Measurements from ENCODE around the gene JADE3.
"Not testable (repeated sequence)": the region's sequence is repeated elsewhere in the genome, so short reads cannot be mapped to it uniquely, and the experiment has no call there.

The JADE3 gene

DNA sequence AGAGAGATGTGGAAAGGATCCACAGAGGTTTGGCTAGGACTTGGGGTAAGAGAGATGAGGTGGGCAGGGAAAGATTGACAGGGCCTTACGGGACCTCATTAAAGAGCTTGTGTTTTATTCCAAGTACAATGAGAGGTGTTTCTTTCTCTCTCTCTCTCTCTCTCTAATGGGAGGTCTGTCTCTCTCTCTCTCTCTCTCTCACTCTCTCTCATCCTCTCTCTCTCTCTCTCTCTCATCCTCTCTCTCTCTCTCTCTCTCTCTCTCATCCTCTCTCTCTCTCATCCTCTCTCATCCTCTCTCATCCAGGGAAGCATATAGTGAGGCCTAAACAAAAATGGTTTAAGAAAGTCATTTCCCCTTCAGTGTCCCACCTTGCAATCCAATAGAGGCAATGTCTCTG, 5.4 kb downstream of the JADE3 start:
- no peak overlapping the region for H3K4me3 Mint-ChIP-seq
- H3K9me3 Mint-ChIP-seq = no peaks in the 10 kb centered on the region
- no peaks in the 10 kb centered on the region for H3K36me3 Mint-ChIP-seq
- H3K27ac Mint-ChIP-seq = no peak overlapping the region
- peaks cover 9% of the 10 kb centered on the region for H3K4me1 Mint-ChIP-seq
- peaks cover 35% of the 10 kb centered on the region for H3K27me3 Mint-ChIP-seq

DNA sequence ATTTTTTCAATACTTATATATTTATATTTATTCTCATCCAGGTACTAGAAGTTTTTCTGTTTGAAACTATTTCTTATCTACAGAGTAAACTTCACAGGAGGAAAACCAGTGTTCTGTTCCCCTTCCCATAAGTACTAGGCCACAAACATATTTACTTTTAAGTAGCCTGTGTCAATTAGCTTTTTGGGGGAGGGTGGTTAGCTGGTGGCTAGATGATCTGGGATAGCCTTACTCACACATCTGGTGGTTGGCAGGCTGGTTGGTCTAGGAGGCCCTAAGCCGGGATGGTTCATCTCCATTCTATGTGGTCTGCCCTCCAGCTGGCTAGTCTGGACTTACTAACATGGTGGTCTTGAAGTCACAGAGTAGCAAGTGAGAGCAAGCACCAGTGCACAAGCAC, 6.2 kb downstream of the JADE3 start:
- H3K27ac Mint-ChIP-seq = no peak overlapping the region
- peaks cover 35% of the 10 kb centered on the region for H3K27me3 Mint-ChIP-seq
- no peaks in the 10 kb centered on the region for H3K9me3 Mint-ChIP-seq
- peaks cover 9% of the 10 kb centered on the region for H3K4me1 Mint-ChIP-seq
- H3K4me3 Mint-ChIP-seq = no peak overlapping the region
- H3K36me3 Mint-ChIP-seq = no peaks in the 10 kb centered on the region

DNA sequence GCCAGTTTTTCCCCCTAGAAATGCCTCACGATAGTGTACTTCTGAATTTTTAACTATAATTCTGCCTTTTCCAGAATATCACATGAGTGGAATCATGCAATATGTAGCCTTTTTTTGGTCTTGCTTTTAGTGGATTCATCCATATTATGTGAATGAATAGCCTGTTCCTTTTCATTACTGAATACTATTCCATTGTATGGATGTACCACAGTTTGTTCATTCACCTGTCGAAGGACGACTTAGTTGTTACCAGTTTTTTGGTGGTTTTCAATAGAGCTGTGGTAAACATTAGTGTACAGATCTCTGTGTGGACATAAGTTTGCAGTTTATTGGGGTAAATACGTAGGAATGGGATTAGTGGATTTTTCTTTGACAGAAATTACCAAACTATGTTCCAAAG, 8.0 kb downstream of the JADE3 start:
- Mint-ChIP-seq H3K4me1 (no peaks in the 10 kb centered on the region), H3K4me3 (no peak overlapping the region), H3K27me3 (peaks cover 27% of the 10 kb centered on the region), H3K27ac (no peak overlapping the region), H3K36me3 (no peaks in the 10 kb centered on the region), H3K9me3 (no peaks in the 10 kb centered on the region)

DNA sequence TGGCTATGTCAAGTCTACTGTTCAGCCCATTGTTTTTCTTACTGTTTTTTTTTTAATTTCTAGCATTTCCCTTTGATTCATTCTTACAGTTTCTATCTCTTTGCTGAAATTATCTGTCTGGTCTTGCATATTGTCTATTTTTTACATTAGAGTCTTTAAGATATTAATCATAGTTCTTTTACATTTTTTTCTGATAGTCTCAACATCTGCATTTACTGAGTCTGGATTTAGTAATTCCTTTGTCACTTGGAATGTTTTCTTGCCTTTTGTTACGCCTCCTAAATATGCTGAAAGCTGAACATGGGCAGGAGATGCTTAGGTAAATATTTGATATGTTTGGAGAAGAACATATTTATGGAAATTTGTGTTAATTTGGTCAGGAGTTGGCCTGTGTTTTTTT, 10.4 kb downstream of the JADE3 start:
- Mint-ChIP-seq H3K27me3 (peaks cover 14% of the 10 kb centered on the region), H3K27ac (no peak overlapping the region), H3K9me3 (no peaks in the 10 kb centered on the region), H3K36me3 (no peaks in the 10 kb centered on the region), H3K4me1 (no peaks in the 10 kb centered on the region), H3K4me3 (no peak overlapping the region)

DNA sequence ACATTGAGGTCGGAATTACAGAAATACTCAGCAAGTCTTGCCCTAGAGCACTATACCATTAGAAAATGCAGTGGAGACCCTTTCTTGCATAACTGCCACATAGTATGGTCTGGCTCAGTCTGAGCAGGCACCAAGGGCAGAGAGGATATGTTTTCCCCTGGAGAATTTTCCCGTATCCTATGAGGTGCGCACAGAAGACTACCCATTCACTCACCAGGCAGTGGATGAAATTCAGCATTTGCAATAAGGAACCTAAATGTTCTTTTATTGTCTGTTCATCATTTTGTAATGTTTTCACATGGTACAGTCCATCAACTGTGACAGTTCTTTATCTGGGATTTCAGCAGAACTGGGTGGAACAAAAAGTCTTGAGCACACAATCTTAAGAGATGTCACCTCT, 15.5 kb downstream of the JADE3 start:
- no peak overlapping the region for H3K27ac Mint-ChIP-seq
- H3K9me3 Mint-ChIP-seq = no peaks in the 10 kb centered on the region

DNA sequence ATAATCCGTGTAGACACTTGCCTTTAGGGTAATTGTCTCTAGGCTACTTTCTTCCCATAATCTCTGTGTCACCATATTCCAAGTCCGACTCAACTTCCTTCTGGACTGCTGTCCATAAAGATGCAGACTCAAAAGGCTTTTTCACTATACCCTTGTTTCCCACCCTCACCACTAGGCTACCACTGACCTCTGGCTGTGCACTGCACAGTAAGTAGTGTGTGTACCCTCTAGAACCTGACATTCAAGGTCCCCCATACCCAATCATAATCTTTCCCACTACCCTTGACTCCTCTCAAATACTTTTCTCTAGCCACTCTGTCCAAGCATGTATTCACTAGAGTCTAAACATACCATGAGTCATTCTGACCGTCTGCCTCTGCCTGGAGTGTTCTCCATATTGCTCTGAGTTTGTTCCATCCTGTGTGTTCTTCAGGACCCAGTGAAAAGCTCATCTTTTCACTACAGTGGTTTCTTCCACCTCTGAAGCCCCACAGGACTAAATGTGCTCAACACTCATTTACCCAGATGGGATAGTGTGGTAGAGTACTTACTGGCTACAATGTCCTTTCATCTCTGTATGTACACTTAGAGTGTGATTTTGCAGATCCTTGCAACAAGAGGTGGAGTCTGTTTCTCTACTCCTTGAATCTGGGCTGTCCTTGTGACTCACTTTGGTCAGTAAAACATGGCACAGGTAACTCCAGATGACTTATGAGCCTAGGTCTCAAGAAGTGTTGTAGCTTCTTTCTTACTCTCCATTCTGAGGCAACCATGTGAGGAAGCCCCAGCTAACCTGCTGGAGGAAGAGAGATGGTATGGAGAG, 17.4 kb downstream of the JADE3 start:
- Mint-ChIP-seq H3K4me3 (no peak overlapping the region), H3K9me3 (no peaks in the 10 kb centered on the region), H3K4me1 (no peaks in the 10 kb centered on the region), H3K27me3 (peaks cover 2% of the 10 kb centered on the region), H3K36me3 (no peaks in the 10 kb centered on the region), H3K27ac (no peak overlapping the region)

More for the DNA sequence above, 15.5 kb downstream of the JADE3 start:
- no peaks in the 10 kb centered on the region for H3K36me3 Mint-ChIP-seq
- H3K27me3 Mint-ChIP-seq = peaks cover 2% of the 10 kb centered on the region
- H3K4me1 Mint-ChIP-seq = no peaks in the 10 kb centered on the region
- no peak overlapping the region for H3K4me3 Mint-ChIP-seq

DNA sequence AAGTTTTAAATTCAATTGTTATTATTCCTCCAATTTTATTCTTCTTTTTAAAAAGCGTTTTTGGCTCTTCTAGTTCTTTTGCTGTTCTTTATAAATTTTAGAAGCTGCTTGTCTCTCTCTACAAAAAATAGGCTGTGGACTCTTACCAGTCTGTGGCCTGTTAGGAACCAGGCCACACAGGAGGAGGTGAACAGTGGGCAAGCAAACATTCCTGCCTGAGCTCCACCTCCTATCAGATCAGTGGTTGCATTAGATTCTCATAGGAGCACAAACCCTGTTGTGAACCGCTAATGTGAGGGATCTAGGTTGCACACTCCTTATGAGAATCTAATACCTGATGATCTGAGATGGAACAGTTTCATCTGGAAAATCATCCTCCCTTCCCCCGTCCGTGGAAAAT, 23.1 kb downstream of the JADE3 start:
- H3K4me3 Mint-ChIP-seq = no peak overlapping the region
- H3K9me3 Mint-ChIP-seq = no peaks in the 10 kb centered on the region
- H3K27me3 Mint-ChIP-seq = peaks cover 1% of the 10 kb centered on the region
- no peaks in the 10 kb centered on the region for H3K4me1 Mint-ChIP-seq
- no peak overlapping the region for H3K27ac Mint-ChIP-seq
- no peaks in the 10 kb centered on the region for H3K36me3 Mint-ChIP-seq

DNA sequence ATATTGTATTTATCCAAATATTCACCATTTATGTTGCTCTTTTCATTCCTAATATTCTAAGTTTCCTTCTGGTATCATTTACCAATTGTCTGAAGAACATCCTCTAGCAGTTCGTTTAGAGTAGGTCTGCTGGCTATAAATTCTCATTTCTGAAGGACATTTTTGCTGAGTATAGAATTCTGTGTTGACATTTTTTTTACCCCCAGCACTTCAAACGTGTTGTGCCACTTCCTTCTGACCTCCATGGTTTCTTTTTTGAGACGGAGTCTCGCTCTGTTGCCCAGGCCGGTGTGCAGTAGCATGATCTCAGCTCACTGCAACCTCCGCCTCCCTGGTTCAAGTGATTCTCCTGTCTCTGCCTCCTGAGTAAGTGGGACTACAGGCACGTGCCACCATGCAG, 26.4 kb downstream of the JADE3 start:
- Mint-ChIP-seq H3K36me3 (no peaks in the 10 kb centered on the region), H3K9me3 (no peaks in the 10 kb centered on the region), H3K4me1 (no peaks in the 10 kb centered on the region), H3K4me3 (no peak overlapping the region), H3K27ac (no peak overlapping the region), H3K27me3 (peaks cover 5% of the 10 kb centered on the region)

DNA sequence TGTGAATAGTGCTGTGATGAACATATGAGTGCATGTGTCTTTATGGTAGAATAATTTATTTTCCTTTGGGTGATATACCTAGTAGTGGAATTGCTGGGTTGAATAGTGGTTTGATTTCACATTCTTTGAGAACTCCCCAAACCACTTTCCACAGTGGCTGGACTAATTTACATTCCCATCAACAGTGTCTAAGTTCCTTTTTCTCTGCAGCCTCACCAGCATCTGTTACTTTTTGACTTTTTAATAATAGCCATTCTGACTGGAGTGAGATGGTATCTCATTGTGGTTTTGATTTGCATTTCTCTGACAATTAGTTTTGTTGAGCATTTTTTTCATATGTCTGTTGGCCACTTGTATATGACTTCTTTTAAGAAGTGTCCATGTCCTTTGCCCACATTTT, 29.1 kb downstream of the JADE3 start:
- Mint-ChIP-seq H3K27me3 (peaks cover 9% of the 10 kb centered on the region), H3K4me3 (no peak overlapping the region), H3K36me3 (no peaks in the 10 kb centered on the region), H3K4me1 (no peaks in the 10 kb centered on the region), H3K27ac (no peak overlapping the region), H3K9me3 (no peaks in the 10 kb centered on the region)

DNA sequence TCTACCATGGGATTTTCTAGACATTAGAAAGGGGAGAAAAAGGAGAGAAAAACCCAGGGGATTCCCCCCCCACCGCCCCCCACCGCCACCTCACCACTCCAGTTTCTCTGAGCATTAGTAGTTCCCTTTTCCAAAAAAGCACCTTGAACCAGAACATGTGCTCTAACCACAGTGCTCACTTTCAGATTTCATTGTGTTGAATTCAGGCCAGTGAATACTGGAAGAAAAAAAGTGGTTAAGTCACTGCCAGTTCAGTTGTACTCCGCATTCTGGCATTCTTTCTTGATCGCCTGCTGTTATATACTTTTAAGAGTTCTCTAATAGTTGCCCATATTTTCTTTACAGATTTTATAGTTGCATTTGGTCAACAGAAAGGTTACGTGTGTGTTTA, 40.9 kb downstream of the JADE3 start:
- Mint-ChIP-seq H3K27ac (no peak overlapping the region), H3K36me3 (no peaks in the 10 kb centered on the region)

DNA sequence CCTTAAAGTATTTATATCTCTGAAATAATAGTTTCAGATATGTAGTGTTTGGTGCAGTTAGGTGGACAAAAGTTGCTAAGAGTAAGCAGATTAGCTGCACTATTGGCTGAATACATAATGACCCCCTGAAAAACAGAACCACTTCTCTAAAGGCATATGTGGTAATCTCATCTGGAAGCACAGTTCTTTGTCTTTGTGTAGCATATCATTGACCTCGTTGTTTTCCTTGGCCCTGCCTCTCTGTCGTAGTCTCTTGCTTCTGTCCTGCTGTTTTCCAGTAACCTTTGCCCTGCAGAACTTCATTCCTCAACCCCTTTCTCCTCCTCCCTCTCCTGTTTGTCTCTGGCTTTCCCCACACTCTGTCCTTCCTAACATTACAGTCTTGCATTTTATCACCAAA, 41.4 kb downstream of the JADE3 start:
- Mint-ChIP-seq H3K4me1 (no peaks in the 10 kb centered on the region), H3K9me3 (no peaks in the 10 kb centered on the region), H3K4me3 (no peak overlapping the region), H3K36me3 (no peaks in the 10 kb centered on the region), H3K27ac (no peak overlapping the region), H3K27me3 (no peaks in the 10 kb centered on the region)

More for the DNA sequence above, 40.9 kb downstream of the JADE3 start:
- Mint-ChIP-seq H3K4me3 (no peak overlapping the region), H3K4me1 (no peaks in the 10 kb centered on the region), H3K27me3 (no peaks in the 10 kb centered on the region), H3K9me3 (no peaks in the 10 kb centered on the region)

DNA sequence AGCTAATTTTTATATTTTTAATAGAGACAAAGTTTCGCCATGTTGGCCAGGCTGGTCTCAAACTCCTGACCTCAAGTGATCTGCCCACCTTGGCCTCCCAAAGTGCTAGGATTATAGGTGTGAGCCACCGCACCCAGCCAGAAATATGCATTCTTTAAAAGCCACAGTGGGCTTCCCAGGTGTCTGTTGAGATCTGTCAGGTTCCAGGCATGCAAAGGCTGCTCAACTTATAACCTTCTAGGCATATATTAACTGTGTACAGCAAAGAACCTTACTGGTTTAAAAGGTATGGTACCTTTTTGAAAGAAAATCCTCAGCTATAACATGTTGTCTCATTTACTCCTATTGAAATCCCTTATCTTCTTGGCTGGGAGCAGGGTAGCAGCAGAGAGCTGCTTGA, 42.5 kb downstream of the JADE3 start:
- Mint-ChIP-seq H3K36me3 (no peaks in the 10 kb centered on the region), H3K27me3 (peaks cover 2% of the 10 kb centered on the region), H3K4me1 (no peaks in the 10 kb centered on the region), H3K4me3 (no peak overlapping the region), H3K27ac (no peak overlapping the region), H3K9me3 (no peaks in the 10 kb centered on the region)

DNA sequence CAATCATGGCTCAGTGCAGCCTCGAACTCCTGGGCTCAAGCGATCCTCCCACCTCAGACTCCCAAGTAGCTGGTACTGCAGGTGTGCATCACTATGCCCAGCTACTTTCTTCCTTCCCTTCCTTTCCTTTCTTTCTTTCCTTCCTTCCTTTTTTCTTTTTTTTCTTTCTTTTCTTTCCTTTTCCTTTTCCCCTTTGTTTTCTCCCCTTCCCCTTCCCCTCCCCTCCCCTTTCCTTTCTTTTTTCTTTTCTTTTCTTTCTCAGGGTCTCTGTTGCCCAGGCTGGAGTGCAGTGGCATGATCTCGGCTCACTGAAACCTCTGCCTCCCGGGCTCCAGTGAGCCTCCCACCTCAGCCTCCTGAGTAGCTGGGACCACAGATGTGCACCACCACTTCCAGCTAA, 44.4 kb downstream of the JADE3 start:
- not testable (repeated sequence) for H3K9me3 Mint-ChIP-seq, H3K4me1 Mint-ChIP-seq, H3K4me3 Mint-ChIP-seq, H3K36me3 Mint-ChIP-seq, H3K27ac Mint-ChIP-seq, H3K27me3 Mint-ChIP-seq

DNA sequence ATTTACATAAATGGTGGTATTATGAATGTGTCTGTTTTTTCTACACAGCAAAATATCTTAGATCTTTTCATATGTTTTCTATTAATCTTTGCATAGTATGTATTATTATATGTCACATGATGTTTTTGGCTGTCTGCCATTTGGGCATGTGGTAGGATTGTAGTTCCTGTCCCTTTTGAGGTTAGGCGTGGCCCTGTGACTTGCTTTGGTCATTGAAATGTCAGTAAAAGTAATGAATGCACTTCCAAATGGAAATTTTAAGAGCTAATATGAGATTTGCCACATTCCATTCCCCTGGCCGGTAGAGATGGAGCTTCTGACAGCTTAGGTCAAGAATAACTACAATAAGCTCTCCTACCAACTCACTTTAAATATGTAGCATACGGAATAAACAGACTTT, 45.1 kb downstream of the JADE3 start:
- no peaks in the 10 kb centered on the region for H3K36me3 Mint-ChIP-seq
- H3K9me3 Mint-ChIP-seq = no peaks in the 10 kb centered on the region
- no peaks in the 10 kb centered on the region for H3K4me1 Mint-ChIP-seq

DNA sequence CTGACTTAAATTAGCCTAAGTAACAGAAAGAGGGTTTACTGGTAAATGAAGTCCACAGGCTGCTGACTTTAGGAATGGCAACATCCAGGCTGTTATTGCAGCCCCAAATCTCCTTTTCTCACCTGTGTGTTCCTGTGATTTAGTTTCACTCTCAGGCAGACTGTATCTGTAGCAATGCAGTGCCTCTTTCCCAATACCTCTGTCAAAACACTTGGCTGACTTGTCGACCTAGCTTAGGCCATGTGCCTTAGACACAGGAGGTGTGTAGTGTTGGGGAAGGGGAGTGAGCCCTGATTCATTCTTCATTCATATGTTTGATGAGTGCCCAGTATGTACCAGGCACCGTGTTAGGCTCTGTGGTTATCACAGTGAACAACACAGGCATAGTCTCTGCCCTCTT, 46.9 kb downstream of the JADE3 start:
- H3K27me3 Mint-ChIP-seq = peaks cover 2% of the 10 kb centered on the region
- H3K9me3 Mint-ChIP-seq = no peaks in the 10 kb centered on the region
- H3K36me3 Mint-ChIP-seq = no peaks in the 10 kb centered on the region
- no peak overlapping the region for H3K27ac Mint-ChIP-seq
- H3K4me1 Mint-ChIP-seq = no peaks in the 10 kb centered on the region
- no peak overlapping the region for H3K4me3 Mint-ChIP-seq

More for the DNA sequence above, 45.1 kb downstream of the JADE3 start:
- H3K27ac Mint-ChIP-seq = no peak overlapping the region
- H3K4me3 Mint-ChIP-seq = no peak overlapping the region
- H3K27me3 Mint-ChIP-seq = peaks cover 2% of the 10 kb centered on the region

DNA sequence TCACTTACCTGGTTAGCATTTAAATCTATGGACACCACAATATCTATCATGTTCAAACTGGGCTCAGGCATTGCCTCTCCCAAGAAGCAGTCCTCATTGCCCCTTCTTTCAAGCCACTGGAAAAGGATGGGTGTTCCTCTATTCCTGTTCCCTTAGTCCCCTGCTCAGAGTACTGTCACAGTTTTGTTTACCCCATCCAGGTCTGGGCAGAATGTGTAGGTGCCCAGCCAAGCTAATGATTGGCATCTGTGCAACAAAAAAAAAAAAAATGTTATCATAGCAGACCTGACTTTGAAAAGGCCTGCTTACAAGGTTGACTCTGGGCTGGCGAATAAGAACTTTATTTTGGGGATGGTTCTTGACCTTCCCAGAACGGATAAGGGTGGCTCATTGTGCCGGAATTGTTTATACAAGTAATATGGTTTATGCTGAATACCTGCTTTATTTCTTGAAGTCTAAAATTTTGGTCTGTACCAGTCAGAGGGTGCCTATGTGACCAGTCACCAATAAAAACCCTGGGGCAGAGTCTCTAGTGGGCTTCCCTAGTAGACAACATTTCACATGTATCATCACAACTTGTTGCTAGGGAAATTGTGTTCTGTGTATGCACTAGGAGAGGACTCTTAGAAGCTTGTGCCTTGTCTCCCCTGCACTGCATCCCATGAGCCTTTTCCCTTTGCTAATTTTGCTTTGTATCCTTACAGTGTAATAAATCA, 47.9 kb downstream of the JADE3 start:
- no peak overlapping the region for H3K4me3 Mint-ChIP-seq
- H3K9me3 Mint-ChIP-seq = no peaks in the 10 kb centered on the region
- no peaks in the 10 kb centered on the region for H3K4me1 Mint-ChIP-seq
- H3K36me3 Mint-ChIP-seq = no peaks in the 10 kb centered on the region
- H3K27ac Mint-ChIP-seq = no peak overlapping the region
- H3K27me3 Mint-ChIP-seq = peaks cover 2% of the 10 kb centered on the region
